ENCODE results near the gene TNPO2.
"Not testable (repeated sequence)": the region's sequence is repeated elsewhere in the genome, so short reads cannot be mapped to it uniquely, and the experiment has no call there.

TNPO2 gene

GRCh38 chr19:12705654-12706331 is 17.9 kb downstream of the TNPO2 start:
- DNase-seq (ENCODE audit: low read depth, low spot score): no peak

GRCh38 chr19:12705169-12705568 is 18.6 kb downstream of the TNPO2 start:
- no peak for DNase-seq (ENCODE audit: low read depth, low spot score)

GRCh38 chr19:12703046-12703445 is 20.7 kb downstream of the TNPO2 start:
- DNase-seq (ENCODE audit: low read depth, low spot score): peak; percentile 39

- no peak for DNase-seq (ENCODE audit: low read depth, low spot score)
These were observed 22.0 kb downstream of the TNPO2 start for GRCh38 chr19:12701596-12702282.

- DNase-seq (ENCODE audit: low read depth, low spot score): no peak
These were observed 25.6 kb downstream of the TNPO2 start for GRCh38 chr19:12698138-12698537.

- DNase-seq (ENCODE audit: low read depth, low spot score): not testable (repeated sequence)
These were observed 26.3 kb downstream of the TNPO2 start for GRCh38 chr19:12697425-12697824.

GRCh38 chr19:12696366-12697335 is 27.1 kb downstream of the TNPO2 start, which contains the start of gene FBXW9:
Gene FBXW9, minus strand, starts transcription at chr19:12696631. Its CDS starts 50 bp downstream, at chr19:12696581.
- peak; percentile 97 for DNase-seq (ENCODE audit: low read depth, low spot score)

- DNase-seq (ENCODE audit: low read depth, low spot score): no peak
These were observed 27.8 kb downstream of the TNPO2 start for GRCh38 chr19:12695997-12696365.

GRCh38 chr19:12695514-12695913 is 28.2 kb downstream of the TNPO2 start:
- DNase-seq (ENCODE audit: low read depth, low spot score): no peak

GRCh38 chr19:12695096-12695495 is 28.6 kb downstream of the TNPO2 start:
- no peak for DNase-seq (ENCODE audit: low read depth, low spot score)

GRCh38 chr19:12694641-12695040 is 29.1 kb downstream of the TNPO2 start:
- DNase-seq (ENCODE audit: low read depth, low spot score): no peak

- no peak for DNase-seq (ENCODE audit: low read depth, low spot score)
These were observed 30.8 kb downstream of the TNPO2 start for GRCh38 chr19:12692960-12693359.

- DNase-seq (ENCODE audit: low read depth, low spot score): no peak
These were observed 34.0 kb downstream of the TNPO2 start for GRCh38 chr19:12689581-12690216.

GRCh38 chr19:12689012-12689411 is 34.7 kb downstream of the TNPO2 start:
- DNase-seq (ENCODE audit: low read depth, low spot score): no peak

- no peak for DNase-seq (ENCODE audit: low read depth, low spot score)
These were observed 36.1 kb downstream of the TNPO2 start, which contains the start of gene GNG14 for GRCh38 chr19:12687496-12688196. Gene GNG14, plus strand, starts transcription at chr19:12687998. Its CDS starts 51 bp downstream, at chr19:12688049.

GRCh38 chr19:12685831-12686230 is 37.9 kb downstream of the TNPO2 start:
- DNase-seq (ENCODE audit: low read depth, low spot score): no peak

- DNase-seq (ENCODE audit: low read depth, low spot score): peak; percentile 97
These were observed 42.4 kb downstream of the TNPO2 start, which contains the start of gene DHPS for GRCh38 chr19:12681074-12681987. Gene DHPS, minus strand, starts transcription at chr19:12681880. Its CDS starts 114 bp downstream, at chr19:12681766.

- no peak for DNase-seq (ENCODE audit: low read depth, low spot score)
These were observed 43.7 kb downstream of the TNPO2 start for GRCh38 chr19:12680034-12680433.

- DNase-seq (ENCODE audit: low read depth, low spot score): not testable (repeated sequence)
These were observed 45.7 kb downstream of the TNPO2 start for GRCh38 chr19:12678039-12678438.

- no peak for DNase-seq (ENCODE audit: low read depth, low spot score)
These were observed 46.8 kb downstream of the TNPO2 start for GRCh38 chr19:12676928-12677327.

Measured in astrocyte of the hippocampus (primary cell).